HEK293 (cell line): ENCODE measurements around the gene EIF4H.
"Not testable (repeated sequence)": the region's sequence is repeated elsewhere in the genome, so short reads cannot be mapped to it uniquely, and the experiment has no call there.

ENCODE experiments used
- CTCF ChIA-PET: fragments of 350-600 bp; formaldehyde crosslinking; extraction: SDS; loops from one replicate; lab custom pipeline; 2021; ENCODE audit warnings: antibody characterized with exemption; lab: Yijun Ruan, JAX
- POLR2A ChIA-PET: fragments of 300-600 bp; formaldehyde crosslinking; extraction: SDS; loops from one replicate; lab custom pipeline; 2020; ENCODE audit warnings: antibody characterized with exemption, inconsistent platforms; lab: Yijun Ruan, JAX
- H3K27ac ChIP-seq: fragments of 200-500 bp; sonication (Bioruptor generic); 2 replicates; pipeline ENCODE4 v1.5.1; 2014; ENCODE audit warnings: low read depth, low read length, control low read depth, inconsistent platforms; ENCODE audit errors: extremely low read depth
- H3K36me3 ChIP-seq, 2 experiments: fragments of 200-500 bp in 1 of 2; sonication (Bioruptor generic) in 1 of 2; 1 replicate in 1 of 2; 2 replicates in 1 of 2; pipeline ENCODE4 v1.5.1; 2014 to 2017; ENCODE audit warnings: inconsistent platforms in 2 of 2, low read length in 2 of 2; ENCODE audit not compliant: control insufficient read depth in 2 of 2, insufficient read depth in 1 of 2
- H3K4me1 ChIP-seq: fragments of 200-500 bp; sonication (Bioruptor generic); 2 replicates; pipeline ENCODE4 v1.5.1; 2014; ENCODE audit warnings: mild to moderate bottlenecking, low read length, inconsistent platforms; ENCODE audit not compliant: control insufficient read depth, insufficient read depth
- H3K4me3 ChIP-seq: 2 replicates; pipeline ENCODE4 v1.5.1; 2011; ENCODE audit warnings: low read depth, mild to moderate bottlenecking, control low read depth, low read length, moderate library complexity
- H3K9me3 ChIP-seq: fragments of 200-500 bp; sonication (Bioruptor generic); 2 replicates; pipeline ENCODE4 v1.5.1; 2014; ENCODE audit warnings: low read depth, low read length, inconsistent platforms; ENCODE audit not compliant: control insufficient read depth, insufficient read depth
- GLI2 ChIP-seq: fragments of 450-650 bp; formaldehyde crosslinking; IDR thresholded peaks from 2 replicates; pipeline ENCODE4; 2017; ENCODE audit warnings: missing biosample characterization, missing genetic modification characterization, low read depth, borderline replicate concordance
- KLF1 ChIP-seq: fragments of 450-650 bp; formaldehyde crosslinking; IDR thresholded peaks from 2 replicates; pipeline ENCODE4 v1.5.1; 2016; ENCODE audit warnings: missing biosample characterization, missing genetic modification characterization
- KLF10 ChIP-seq: fragments of 450-650 bp; IDR thresholded peaks from 2 replicates; pipeline ENCODE4 v1.5.1; 2018; ENCODE audit warnings: missing biosample characterization, mild to moderate bottlenecking, missing genetic modification characterization
- MYNN ChIP-seq: fragments of 450-650 bp; formaldehyde crosslinking; IDR thresholded peaks from 2 replicates; pipeline ENCODE4 v1.5.1; 2016; ENCODE audit warnings: missing biosample characterization, missing genetic modification characterization, borderline replicate concordance
- SCRT1 ChIP-seq: fragments of 450-650 bp; formaldehyde crosslinking; IDR thresholded peaks from 2 replicates; pipeline ENCODE4 v1.5.1; 2016; ENCODE audit warnings: missing biosample characterization, missing genetic modification characterization, borderline replicate concordance
- YY1 ChIP-seq: fragments of 450-650 bp; formaldehyde crosslinking; IDR thresholded peaks from 2 replicates; pipeline ENCODE4 v1.5.1; 2018; ENCODE audit warnings: missing biosample characterization, missing genetic modification characterization
- ZFP69B ChIP-seq: fragments of 450-650 bp; formaldehyde crosslinking; IDR thresholded peaks from 2 replicates; pipeline ENCODE4 v1.5.1; 2016; ENCODE audit warnings: missing biosample characterization, missing genetic modification characterization
- ZNF169 ChIP-seq: fragments of 450-650 bp; formaldehyde crosslinking; IDR thresholded peaks from 2 replicates; pipeline ENCODE4 v1.5.1; 2016; ENCODE audit warnings: missing biosample characterization, missing genetic modification characterization
- ZNF202 ChIP-seq: fragments of 450-650 bp; formaldehyde crosslinking; IDR thresholded peaks from 2 replicates; pipeline ENCODE4 v1.5.1; 2016; ENCODE audit warnings: missing biosample characterization, missing genetic modification characterization, borderline replicate concordance
- ZNF223 ChIP-seq: fragments of 450-650 bp; formaldehyde crosslinking; IDR thresholded peaks from 2 replicates; pipeline ENCODE4 v1.5.1; 2016; ENCODE audit warnings: missing biosample characterization, missing genetic modification characterization
- ZNF266 ChIP-seq: fragments of 450-650 bp; formaldehyde crosslinking; IDR thresholded peaks from 2 replicates; pipeline ENCODE4 v1.5.1; 2016; ENCODE audit warnings: missing biosample characterization, missing genetic modification characterization, low read depth
- ZNF548 ChIP-seq: fragments of 450-650 bp; formaldehyde crosslinking; IDR thresholded peaks from 2 replicates; pipeline ENCODE4 v1.5.1; 2016; ENCODE audit warnings: missing biosample characterization, missing genetic modification characterization
- ZNF549 ChIP-seq: fragments of 450-650 bp; IDR thresholded peaks from 2 replicates; pipeline ENCODE4 v1.5.1; 2018; ENCODE audit warnings: missing biosample characterization, missing genetic modification characterization, mild to moderate bottlenecking, inconsistent platforms, moderate library complexity
- ZNF571 ChIP-seq: fragments of 450-650 bp; formaldehyde crosslinking; IDR thresholded peaks from 2 replicates; pipeline ENCODE4 v1.5.0; 2017; ENCODE audit warnings: missing biosample characterization, missing genetic modification characterization
- ZNF600 ChIP-seq: fragments of 450-650 bp; formaldehyde crosslinking; IDR thresholded peaks from 2 replicates; pipeline ENCODE4 v1.5.1; 2016; ENCODE audit warnings: missing biosample characterization, missing genetic modification characterization
- ZNF768 ChIP-seq: fragments of 450-650 bp; formaldehyde crosslinking; IDR thresholded peaks from 2 replicates; pipeline ENCODE4 v1.5.1; 2018; ENCODE audit warnings: missing biosample characterization, mild to moderate bottlenecking, missing genetic modification characterization
- ZNF791 ChIP-seq: fragments of 450-650 bp; formaldehyde crosslinking; IDR thresholded peaks from 2 replicates; pipeline ENCODE4 v1.5.1; 2016; ENCODE audit warnings: missing biosample characterization, missing genetic modification characterization
- ZXDB ChIP-seq: fragments of 450-650 bp; formaldehyde crosslinking; IDR thresholded peaks from 2 replicates; pipeline ENCODE4 v1.5.1; 2016; ENCODE audit warnings: missing biosample characterization, missing genetic modification characterization
- TF ChIP-seq, protein P1 (sequence below): sonication (generic); formaldehyde crosslinking; IDR thresholded peaks from 2 replicates; pipeline ENCODE4 v1.8.1; 2022; ENCODE audit warnings: mild to moderate bottlenecking, moderate library complexity, missing genetic modification reagents
- TF ChIP-seq, protein P2 (sequence below): fragments of 450-650 bp; formaldehyde crosslinking; IDR thresholded peaks from 2 replicates; pipeline ENCODE4 v1.5.1; 2016; ENCODE audit warnings: missing biosample characterization, missing genetic modification characterization, borderline replicate concordance

EIF4H gene

DNA sequence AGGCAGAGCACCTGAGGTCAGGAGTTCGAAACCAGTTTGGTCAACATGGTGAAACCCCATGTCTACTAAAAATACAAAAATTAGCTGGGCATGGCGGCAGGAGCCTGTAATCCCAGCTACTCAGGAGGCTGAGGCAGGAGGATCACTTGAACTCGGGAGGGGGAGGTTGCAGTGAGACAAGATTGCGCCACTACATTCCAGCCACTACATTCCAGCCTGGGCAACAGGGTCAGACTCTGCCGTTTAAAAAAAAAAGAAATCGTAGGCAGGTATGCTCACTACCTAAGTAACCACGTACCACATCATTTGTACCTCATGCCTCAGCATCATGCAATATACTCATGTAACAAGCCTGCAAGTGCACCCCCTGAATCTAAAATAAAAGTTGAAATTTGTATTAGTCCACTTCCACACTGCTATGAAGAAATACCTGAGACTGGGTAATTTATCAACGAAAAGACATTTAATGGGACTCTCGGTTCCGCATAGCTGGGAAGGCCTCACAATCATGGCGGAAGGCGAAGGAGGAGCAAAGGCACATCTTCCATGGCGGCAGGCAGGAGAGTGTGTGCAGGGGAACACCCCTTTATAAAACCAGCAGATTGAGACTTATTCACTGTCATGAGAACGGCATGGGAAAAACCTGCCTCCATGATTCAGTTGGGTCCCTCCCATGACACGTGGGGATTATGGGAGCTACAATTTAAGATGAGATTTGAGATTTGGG, 8.1 kb upstream of the EIF4H start:
- Histone ChIP-seq H3K9me3 (no peaks in the 10 kb centered on the region), H3K4me3 (no peak overlapping the region), H3K4me1 (no peaks in the 10 kb centered on the region), H3K36me3 (no peaks in the 10 kb centered on the region), H3K27ac (no peak overlapping the region)
- CTCF ChIA-PET, result interaction anchor here (0.7 to 1.6 kb wide), 3 partner anchors 28 to 114 kb away, joined by 3 read pairs; no protein-coding TSS in a partner anchor
- TF ChIP-seq SCRT1 (tag by site-specific recombination) (no peak), ZNF791 (tag by site-specific recombination) (no peak), YY1 (tag by site-specific recombination) (no peak), ZNF600 (tag by site-specific recombination) (no peak), ZNF768 (tag by site-specific recombination) (no peak), ZFP69B (tag by site-specific recombination) (no peak), GLI2 (no peak), ZNF549 (tag by site-specific recombination) (no peak), ZNF266 (tag by site-specific recombination) (no peak), ZNF571 (no peak), KLF10 (tag by site-specific recombination) (no peak), ZNF202 (no peak), ZNF223 (no peak), MYNN (tag by site-specific recombination) (no peak), ZXDB (tag by site-specific recombination) (no peak), ZNF169 (no peak), ZNF548 (tag by site-specific recombination) (no peak)
- TF ChIP-seq, protein P1, sequence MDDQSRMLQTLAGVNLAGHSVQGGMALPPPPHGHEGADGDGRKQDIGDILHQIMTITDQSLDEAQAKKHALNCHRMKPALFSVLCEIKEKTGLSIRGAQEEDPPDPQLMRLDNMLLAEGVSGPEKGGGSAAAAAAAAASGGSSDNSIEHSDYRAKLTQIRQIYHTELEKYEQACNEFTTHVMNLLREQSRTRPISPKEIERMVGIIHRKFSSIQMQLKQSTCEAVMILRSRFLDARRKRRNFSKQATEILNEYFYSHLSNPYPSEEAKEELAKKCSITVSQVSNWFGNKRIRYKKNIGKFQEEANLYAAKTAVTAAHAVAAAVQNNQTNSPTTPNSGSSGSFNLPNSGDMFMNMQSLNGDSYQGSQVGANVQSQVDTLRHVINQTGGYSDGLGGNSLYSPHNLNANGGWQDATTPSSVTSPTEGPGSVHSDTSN (CRISPR knock-in tag), result no peak
- TF ChIP-seq, protein P2, sequence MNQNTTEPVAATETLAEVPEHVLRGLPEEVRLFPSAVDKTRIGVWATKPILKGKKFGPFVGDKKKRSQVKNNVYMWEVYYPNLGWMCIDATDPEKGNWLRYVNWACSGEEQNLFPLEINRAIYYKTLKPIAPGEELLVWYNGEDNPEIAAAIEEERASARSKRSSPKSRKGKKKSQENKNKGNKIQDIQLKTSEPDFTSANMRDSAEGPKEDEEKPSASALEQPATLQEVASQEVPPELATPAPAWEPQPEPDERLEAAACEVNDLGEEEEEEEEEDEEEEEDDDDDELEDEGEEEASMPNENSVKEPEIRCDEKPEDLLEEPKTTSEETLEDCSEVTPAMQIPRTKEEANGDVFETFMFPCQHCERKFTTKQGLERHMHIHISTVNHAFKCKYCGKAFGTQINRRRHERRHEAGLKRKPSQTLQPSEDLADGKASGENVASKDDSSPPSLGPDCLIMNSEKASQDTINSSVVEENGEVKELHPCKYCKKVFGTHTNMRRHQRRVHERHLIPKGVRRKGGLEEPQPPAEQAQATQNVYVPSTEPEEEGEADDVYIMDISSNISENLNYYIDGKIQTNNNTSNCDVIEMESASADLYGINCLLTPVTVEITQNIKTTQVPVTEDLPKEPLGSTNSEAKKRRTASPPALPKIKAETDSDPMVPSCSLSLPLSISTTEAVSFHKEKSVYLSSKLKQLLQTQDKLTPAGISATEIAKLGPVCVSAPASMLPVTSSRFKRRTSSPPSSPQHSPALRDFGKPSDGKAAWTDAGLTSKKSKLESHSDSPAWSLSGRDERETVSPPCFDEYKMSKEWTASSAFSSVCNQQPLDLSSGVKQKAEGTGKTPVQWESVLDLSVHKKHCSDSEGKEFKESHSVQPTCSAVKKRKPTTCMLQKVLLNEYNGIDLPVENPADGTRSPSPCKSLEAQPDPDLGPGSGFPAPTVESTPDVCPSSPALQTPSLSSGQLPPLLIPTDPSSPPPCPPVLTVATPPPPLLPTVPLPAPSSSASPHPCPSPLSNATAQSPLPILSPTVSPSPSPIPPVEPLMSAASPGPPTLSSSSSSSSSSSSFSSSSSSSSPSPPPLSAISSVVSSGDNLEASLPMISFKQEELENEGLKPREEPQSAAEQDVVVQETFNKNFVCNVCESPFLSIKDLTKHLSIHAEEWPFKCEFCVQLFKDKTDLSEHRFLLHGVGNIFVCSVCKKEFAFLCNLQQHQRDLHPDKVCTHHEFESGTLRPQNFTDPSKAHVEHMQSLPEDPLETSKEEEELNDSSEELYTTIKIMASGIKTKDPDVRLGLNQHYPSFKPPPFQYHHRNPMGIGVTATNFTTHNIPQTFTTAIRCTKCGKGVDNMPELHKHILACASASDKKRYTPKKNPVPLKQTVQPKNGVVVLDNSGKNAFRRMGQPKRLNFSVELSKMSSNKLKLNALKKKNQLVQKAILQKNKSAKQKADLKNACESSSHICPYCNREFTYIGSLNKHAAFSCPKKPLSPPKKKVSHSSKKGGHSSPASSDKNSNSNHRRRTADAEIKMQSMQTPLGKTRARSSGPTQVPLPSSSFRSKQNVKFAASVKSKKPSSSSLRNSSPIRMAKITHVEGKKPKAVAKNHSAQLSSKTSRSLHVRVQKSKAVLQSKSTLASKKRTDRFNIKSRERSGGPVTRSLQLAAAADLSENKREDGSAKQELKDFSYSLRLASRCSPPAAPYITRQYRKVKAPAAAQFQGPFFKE, result no peak
- POLR2A ChIA-PET, result no interaction called here

DNA sequence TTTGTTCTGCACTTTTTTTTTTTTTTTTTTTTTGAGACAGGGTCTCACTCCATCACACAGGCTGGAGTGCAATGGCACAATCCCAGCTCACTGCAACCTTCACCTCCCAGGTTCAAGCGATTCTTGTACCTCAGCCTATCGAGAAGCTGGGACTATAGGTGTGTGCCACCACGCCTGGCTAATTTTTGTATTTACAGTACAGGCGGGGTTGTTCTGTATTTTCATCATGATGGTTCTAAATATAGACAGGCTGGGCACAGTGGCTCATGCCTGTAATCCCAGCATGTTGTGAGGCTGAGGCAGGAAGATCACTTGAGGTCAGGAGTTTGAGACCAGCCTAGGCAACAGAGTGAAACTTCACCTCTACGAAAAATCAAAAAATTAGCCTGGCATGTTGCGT, 6.8 kb upstream of the EIF4H start:
- H3K27ac ChIP-seq, H3K4me3 ChIP-seq, H3K4me1 ChIP-seq, H3K9me3 ChIP-seq, H3K36me3 ChIP-seq: not testable (repeated sequence)
- ChIA-PET CTCF (interaction anchor here (1.0 to 1.6 kb wide), 2 partner anchors 16 to 115 kb away, joined by 3 to 4 read pairs; no protein-coding TSS in a partner anchor), POLR2A (interaction anchor here (0.6 to 0.7 kb wide), 2 partner anchors 177 to 393 kb away, joined by 3 to 5 read pairs; no protein-coding TSS in a partner anchor)
- TF ChIP-seq KLF1, result peak; percentile 74
